Colonic mucosa (tissue), 4 donors: ENCODE results near the gene PSMA2. TPM values are rescaled to one million over a fixed set of nuclear protein-coding genes. Genes with fewer than 3 reads are reported as not detected.

Experiments
- DNase-seq: peaks from one replicate; pipeline ENCODE4 v3.0.0-alpha.2; 2020
- H3K27ac ChIP-seq: fragments of 200-600 bp; one replicate; pipeline ENCODE4 v1.8.0; 2021
- H3K27me3 ChIP-seq: fragments of 200-600 bp; one replicate; pipeline ENCODE4 v1.8.0; 2021
- H3K36me3 ChIP-seq: fragments of 200-600 bp; one replicate; pipeline ENCODE4 v1.8.0; 2021
- H3K4me1 ChIP-seq: fragments of 200-600 bp; one replicate; pipeline ENCODE4 v1.8.0; 2021; ENCODE audit warnings: mild to moderate bottlenecking
- H3K4me3 ChIP-seq: fragments of 200-600 bp; one replicate; pipeline ENCODE4 v1.8.0; 2021
- H3K9ac ChIP-seq, 2 donors: one replicate each; pipeline ENCODE4 v1.7.0; 2013; ENCODE audit warnings: control low read depth in 2 of 2, low read depth in 2 of 2, low read length in 2 of 2
- H3K9me3 ChIP-seq: fragments of 200-600 bp; one replicate; pipeline ENCODE4 v1.8.0; 2021
- intact Hi-C: fragments of 100-400 bp; cut with DNase I; formaldehyde crosslinking; loops from one replicate; pipeline ENCODE4 v1.14.1; 2022
- total RNA-seq, 2 donors: library from RNA; stranded (reverse); fragmentation: NEBNext Ultra II Directional in 1 of 2; extraction: Animal tissue kit (Norgen Biotek cat#: 25700) in 1 of 2; gene quantifications; one replicate each; pipeline ENCODE4 v1.2.1, GENCODE V29; 2021
- TF ChIP-seq, protein P1 (sequence below): fragments of 200-600 bp; IDR thresholded peaks from one replicate; pipeline ENCODE4 v1.8.0; 2022; ENCODE audit warnings: antibody characterized with exemption, mild to moderate bottlenecking
- donor health status: healthy.
- donor health status: DM: no; HTN: no; CAD: no.
- donor health status: DM: no; HTN: no; CAD: no.

Gene PSMA2
- total RNA-seq: 100 to 1,000 TPM in 1 of 2 donors, 10 to 100 TPM in 1; 91.1 to 113 TPM

DNA sequence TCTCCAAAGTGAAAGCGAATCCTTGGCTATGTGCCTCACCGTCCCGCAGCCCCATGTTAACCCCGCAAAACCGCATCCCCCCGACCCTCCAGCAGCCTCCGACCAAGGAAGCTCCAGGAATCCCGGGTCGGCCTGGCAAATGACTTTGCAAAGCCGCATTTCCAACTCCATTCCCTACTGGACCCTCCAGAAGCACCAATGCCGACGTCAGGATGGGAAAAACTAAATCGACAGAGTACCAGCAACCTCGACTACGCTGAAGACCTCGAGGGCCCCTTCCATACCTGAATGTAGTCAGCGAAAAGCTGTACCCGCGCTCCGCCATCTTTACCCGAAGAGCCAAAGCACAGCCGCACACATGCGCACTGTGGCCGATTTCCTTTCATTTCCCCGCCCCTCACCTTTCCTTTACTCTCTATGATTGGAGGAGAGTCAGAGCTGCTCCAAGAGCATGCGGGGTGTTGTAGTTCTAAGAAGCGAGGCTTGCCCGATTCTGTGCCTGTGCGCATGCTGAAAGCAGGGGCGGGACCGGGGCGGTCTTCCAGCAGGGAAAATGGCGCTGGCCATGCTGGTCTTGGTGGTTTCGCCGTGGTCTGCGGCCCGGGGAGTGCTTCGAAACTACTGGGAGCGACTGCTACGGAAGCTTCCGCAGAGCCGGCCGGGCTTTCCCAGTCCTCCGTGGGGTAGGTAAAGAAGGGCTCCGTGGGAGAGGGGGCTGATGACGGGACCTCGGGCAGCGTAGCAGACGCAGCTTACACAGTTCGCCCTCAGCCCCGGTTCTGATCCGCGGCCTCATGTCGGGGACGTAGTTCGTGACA, at the start of gene PSMA2, which contains the start of gene MRPL32:
TSS of gene PSMA2 (minus strand) at position 341 of the 818 bp plus-strand sequence. CDS start at position 325, 16 bp downstream.
TSS of gene MRPL32 (plus strand) at position 543 of the 818 bp plus-strand sequence. CDS start at position 554, 11 bp downstream.
- Histone ChIP-seq H3K27me3 (no peaks in the 10 kb centered on the region), H3K36me3 (no peaks in the 10 kb centered on the region), H3K9me3 (no peaks in the 10 kb centered on the region), H3K4me1 (peaks cover 12% of the 10 kb centered on the region), H3K27ac (peak within 1 kb of the TSS; percentile 51), H3K4me3 (peak within 1 kb of the TSS; percentile 71), H3K9ac (peak within 1 kb of the TSS; percentile 92)
- peak; percentile 95 for DNase-seq
- intact Hi-C loops: no loop called here
- TF ChIP-seq, protein P1, sequence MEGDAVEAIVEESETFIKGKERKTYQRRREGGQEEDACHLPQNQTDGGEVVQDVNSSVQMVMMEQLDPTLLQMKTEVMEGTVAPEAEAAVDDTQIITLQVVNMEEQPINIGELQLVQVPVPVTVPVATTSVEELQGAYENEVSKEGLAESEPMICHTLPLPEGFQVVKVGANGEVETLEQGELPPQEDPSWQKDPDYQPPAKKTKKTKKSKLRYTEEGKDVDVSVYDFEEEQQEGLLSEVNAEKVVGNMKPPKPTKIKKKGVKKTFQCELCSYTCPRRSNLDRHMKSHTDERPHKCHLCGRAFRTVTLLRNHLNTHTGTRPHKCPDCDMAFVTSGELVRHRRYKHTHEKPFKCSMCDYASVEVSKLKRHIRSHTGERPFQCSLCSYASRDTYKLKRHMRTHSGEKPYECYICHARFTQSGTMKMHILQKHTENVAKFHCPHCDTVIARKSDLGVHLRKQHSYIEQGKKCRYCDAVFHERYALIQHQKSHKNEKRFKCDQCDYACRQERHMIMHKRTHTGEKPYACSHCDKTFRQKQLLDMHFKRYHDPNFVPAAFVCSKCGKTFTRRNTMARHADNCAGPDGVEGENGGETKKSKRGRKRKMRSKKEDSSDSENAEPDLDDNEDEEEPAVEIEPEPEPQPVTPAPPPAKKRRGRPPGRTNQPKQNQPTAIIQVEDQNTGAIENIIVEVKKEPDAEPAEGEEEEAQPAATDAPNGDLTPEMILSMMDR: no peak

DNA sequence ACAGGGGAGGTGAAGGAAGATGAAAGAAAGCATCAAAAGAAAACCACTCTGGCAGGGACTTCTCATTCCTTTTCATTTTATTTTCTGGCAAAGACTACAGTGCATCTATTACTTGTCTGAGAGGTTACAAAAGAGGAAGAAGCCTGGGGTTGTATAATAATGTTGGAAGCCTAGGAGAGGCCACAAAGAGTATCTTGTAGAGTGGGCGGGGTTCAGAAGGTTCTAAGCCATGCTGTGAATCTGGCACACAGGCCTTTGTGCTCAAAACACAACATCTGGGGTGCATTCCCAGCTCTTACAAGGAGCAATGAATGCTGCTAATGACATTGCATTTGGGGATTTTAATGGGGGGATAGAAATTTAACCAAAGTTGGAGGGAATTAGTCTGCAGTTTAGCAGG, 49.6 kb upstream of the PSMA2 start:
- intact Hi-C loops: no loop called here
- DNase-seq: no peak
- Histone ChIP-seq H3K36me3 (no peaks in the 10 kb centered on the region), H3K27me3 (no peaks in the 10 kb centered on the region), H3K27ac (no peak overlapping the region), H3K4me1 (no peaks in the 10 kb centered on the region), H3K9ac (no peak overlapping the region), H3K9me3 (no peaks in the 10 kb centered on the region), H3K4me3 (no peak overlapping the region)
- TF ChIP-seq, protein P1: no peak

DNA sequence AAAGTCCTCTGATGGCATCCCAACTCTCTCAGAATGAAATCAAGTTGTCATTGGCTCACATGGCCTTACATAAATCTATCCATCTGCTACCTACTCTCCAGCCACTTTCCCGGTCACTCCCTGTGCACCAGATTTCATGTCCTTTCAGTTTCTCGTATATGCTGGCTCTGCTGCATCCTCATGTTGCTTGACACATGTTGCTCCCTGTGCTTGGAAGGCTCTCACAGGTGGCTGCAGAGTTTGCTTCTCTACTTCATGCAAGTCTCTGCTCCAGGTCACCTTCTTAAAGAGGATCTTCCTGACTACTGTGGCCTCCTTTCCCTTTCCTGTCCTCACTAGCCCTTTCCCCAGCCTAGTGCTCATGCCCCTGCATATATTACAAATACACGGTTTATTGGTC, 48.5 kb upstream of the PSMA2 start:
- no peaks in the 10 kb centered on the region for H3K27me3 ChIP-seq
- TF ChIP-seq, protein P1: no peak
- H3K4me3 ChIP-seq: no peak overlapping the region
- intact Hi-C loops: no loop called here
- no peaks in the 10 kb centered on the region for H3K4me1 ChIP-seq
- DNase-seq: no peak
- no peak overlapping the region for H3K9ac ChIP-seq
- H3K9me3 ChIP-seq: no peaks in the 10 kb centered on the region
- no peak overlapping the region for H3K27ac ChIP-seq
- H3K36me3 ChIP-seq: no peaks in the 10 kb centered on the region

- Histone ChIP-seq H3K4me3 (no peak overlapping the region), H3K4me1 (no peaks in the 10 kb centered on the region), H3K9me3 (no peaks in the 10 kb centered on the region), H3K27me3 (no peaks in the 10 kb centered on the region), H3K36me3 (no peaks in the 10 kb centered on the region), H3K27ac (no peak overlapping the region), H3K9ac (no peak overlapping the region)
- intact Hi-C loops: no loop called here
- DNase-seq: no peak
- TF ChIP-seq, protein P1: no peak
Measured at GRCh38 chr7:42980084-42980483, 48.1 kb upstream of the PSMA2 start.

- Histone ChIP-seq H3K36me3 (no peaks in the 10 kb centered on the region), H3K27ac (no peak overlapping the region), H3K4me3 (no peak overlapping the region), H3K9me3 (no peaks in the 10 kb centered on the region), H3K9ac (no peak overlapping the region), H3K27me3 (no peaks in the 10 kb centered on the region), H3K4me1 (no peaks in the 10 kb centered on the region)
- intact Hi-C loops: no loop called here
- TF ChIP-seq, protein P1: no peak
- no peak for DNase-seq
Measured at GRCh38 chr7:42978496-42978895, 46.5 kb upstream of the PSMA2 start.
